GM19467 (cell line): ENCODE measurements around the gene TAS1R2.

Experiments used
- ATAC-seq: cut with Tn5 transposase; IDR thresholded peaks from one replicate; pipeline ENCODE4 v1.9.1; 2021; ENCODE audit warnings: mild to moderate bottlenecking, moderate library complexity; ENCODE audit not compliant: unreplicated experiment

Gene TAS1R2

DNA sequence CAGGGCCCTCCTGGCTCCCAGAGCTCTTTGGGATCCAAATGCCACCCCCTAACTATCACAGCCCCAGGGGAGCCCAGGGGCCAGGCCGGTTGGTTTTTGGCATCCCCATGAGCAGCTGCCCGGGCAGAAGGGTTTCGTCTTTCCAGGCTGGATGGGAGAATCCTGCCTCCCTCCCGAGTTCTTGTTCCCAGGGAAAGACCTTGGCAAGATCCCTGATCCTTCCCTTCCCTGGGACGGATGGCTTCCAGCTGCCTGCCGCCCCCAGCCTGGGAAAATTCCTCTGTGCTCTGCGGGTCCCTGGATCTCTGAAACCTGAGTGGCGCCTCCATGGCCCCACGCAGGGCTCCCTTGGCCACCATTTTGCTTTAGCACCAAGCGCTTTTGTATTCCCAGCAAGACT lies 55.6 kb downstream of the TAS1R2 start:
- ATAC-seq: no peak

DNA sequence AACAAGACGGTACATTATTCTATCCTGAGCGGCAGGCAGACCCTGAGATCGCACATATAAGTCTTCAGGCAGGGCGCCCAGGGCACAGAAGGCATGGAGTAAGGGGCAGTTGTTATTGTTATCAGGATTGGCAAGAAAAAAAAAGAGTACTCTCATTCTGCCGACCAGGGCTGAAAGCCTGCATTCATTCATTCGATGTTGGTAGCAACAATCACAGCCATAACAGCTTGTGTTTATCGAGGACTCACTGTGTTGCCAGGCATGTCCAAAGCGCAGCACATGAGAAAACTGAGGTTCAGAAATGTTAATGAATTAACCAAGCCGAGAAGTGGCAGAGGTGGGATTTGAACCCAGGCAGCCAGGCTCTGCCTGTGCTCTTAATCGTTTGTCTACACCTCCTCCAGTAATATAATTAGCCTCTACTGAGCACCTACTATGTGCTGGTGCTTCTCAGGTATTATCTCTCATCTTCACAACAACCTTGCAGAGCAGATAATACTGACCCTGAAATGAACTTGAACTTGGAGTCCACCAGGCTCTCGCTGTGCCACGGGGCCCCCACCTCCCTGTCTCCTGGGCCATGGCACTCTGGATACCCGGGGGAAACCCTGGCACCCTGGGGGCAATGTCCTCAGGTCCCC lies 56.2 kb downstream of the TAS1R2 start:
- ATAC-seq: no peak

DNA sequence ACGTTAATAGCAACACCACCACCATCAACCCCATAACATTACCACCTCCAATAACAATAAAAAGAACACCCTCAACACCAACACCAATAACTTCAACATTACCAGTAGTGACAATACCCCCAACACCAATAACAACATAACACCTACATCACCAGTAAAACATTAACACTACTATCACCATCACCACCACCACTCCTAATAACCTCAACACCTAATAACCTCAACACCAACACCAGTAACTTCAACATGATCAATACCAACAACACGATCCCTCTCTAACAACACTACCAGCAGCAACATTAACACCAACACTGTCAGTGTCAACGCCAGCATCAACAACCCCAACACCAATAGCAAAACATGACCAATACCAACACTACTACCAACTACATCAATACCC lies 57.2 kb downstream of the TAS1R2 start:
- ATAC-seq: no peak

DNA sequence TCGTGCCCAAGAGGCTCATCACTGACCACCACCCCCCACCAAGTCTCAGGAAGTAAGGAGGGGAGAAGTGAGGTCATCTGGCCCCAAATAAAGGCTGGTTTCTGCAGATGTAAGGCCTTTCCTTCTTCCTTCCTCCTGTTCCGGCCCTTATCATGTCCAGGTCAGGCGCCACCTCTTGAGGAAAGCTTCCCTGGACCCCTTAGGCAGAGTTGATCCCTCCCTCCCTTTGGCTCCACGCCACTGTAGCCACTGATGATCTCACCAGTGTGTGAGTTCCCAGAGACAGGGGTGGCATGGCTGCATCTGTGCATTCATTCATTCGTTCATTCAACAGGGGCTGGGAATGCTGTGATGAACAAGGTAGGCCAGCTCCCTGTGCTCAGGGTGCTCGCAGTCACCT lies 59.2 kb downstream of the TAS1R2 start:
- ATAC-seq: no peak

DNA sequence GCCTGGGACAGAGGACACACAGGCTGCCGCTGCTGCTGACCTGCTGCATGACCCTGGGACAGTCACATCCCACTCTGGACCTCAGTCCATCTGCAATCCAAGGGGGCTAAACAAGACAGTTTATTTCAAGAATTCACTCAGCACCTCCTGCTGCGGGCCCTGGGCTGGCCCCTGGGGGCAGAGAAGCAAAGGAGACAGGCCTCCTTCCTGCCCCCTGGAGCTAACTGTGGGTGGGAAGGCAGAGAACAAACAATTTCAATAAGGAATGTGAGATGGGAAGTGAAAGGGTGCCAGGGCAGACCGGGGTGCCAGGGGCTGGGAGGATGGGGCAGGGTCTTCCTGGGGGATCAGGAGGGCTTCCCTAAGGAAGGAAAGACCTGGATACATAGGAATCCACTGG lies 60.0 kb downstream of the TAS1R2 start:
- no peak for ATAC-seq

DNA sequence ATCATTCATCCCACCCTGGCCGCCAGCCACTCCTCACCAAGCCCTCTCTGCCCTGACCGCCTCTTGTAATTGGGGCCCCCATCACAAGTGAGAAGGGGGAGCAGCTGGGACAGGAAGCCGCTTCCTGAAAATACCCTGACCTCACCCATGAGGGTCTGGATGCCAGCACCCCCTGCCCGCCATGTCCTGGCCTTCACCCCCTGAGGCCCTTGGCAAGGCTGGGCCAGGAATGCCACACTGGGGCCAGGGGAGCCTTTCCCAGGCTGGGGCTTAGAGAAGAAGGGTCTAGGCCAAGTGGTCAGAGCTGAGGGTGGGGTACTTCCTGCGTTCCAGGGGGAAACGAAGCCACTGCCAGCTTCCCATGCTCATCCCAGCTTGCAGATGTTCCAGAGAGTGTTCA lies 60.5 kb downstream of the TAS1R2 start:
- ATAC-seq: no peak

DNA sequence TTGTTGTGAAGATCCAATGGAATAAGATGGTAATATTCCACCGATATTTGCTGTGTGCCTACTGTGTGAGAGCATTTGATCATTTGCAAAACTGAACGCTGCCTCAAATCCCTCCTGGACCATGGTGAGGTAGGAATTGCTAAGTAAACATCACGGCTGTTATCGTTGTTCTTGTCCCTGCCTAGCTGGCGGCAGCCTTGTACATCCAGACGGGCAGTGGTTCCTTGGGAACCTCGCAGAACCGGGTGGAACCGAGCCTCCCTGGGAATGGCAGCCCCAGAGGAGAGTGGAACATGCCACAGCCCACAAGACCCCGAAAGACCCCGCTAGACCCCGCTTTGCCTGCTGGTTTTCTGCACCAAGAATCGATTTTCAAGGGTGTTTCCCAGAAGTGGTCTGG lies 60.9 kb downstream of the TAS1R2 start:
- no peak for ATAC-seq

DNA sequence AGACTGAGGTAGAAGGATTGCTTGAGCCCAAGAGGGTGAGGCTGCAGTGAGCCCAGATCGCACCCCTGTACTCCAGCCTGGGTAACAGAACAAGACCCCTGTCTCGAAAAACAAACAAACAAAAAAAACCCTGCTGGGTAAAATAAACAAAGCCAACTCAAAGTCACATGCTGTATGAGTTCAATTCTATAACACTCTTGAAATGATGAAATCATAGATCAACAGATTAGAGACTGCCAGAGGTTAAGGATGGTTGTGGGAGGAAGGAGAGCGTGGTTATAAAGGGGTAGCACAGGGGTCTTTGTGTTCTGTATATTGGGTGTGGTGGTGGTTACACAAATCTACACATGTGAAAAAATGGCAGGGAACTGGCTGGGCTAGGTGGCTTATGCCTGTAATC lies 62.5 kb downstream of the TAS1R2 start:
- ATAC-seq: no peak

DNA sequence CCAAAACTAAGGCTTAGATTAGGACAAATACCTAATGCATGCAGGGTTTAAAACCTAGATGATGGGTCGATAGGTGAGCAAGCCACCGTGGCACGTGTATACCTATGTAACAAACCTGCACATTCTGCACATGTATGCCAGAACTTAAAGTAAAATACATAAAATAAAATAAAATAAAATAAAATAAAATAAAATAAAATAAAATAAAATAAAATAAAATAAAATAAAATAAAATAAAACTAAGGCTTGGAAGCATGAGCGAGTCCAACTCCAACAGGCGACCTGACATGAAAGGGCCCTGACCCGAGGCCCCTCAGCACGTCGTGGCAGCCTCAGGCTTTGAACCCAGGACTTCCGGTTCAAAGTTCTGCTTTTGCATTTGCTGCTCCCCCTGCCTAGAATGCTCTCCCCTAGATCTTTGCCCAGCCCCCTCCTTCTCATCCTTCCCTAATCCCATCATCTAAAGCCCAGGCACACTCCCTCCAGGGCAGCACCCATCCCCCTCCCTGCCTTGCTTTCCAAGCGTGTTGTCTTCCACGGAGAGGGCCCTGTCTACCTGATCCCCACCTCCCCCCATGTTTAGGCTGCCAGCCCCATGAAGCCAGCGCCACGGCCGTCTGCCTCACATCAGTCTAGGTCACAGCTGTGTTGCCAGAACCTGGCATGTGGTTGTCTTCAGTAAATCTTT lies 64.3 kb downstream of the TAS1R2 start:
- no peak for ATAC-seq

DNA sequence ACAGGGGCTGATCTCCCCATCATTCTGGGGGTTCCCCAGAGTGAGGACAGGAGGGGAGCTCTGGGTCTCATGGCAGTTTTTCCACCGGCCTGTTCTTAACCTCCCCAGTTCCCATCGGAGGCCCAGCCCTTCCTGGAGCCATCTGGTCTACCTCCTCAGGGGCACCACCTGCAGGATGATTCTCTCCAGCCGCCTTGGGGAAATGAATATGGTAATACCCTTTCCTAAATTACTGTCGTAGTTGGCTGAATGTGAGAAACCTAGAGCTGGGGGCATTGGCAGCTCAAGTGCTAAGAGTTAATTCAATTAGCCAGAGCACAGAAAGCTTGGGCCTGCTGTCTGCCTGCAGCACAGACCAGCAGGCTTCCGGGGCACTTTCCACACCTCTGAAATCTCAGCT lies 64.9 kb downstream of the TAS1R2 start:
- no peak for ATAC-seq

DNA sequence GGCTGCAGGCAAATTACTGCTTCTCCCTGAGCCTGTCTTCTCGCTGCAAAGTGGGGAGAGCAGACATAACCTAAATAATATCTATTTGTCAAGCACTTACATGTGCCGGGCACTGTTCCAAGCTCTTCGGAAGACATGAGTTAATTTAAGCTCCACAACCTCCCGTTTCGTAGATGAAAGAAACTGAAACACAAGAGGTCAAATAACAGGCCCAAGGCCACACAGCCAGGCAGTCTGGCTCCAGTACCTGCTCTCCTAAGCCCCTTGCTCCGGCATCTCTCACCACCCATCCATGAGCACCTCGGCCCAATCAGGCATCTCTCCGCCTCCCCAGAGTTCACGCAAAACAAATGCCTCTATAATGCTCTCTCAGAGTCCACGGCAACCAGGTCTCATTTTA lies 65.4 kb downstream of the TAS1R2 start:
- no peak for ATAC-seq

DNA sequence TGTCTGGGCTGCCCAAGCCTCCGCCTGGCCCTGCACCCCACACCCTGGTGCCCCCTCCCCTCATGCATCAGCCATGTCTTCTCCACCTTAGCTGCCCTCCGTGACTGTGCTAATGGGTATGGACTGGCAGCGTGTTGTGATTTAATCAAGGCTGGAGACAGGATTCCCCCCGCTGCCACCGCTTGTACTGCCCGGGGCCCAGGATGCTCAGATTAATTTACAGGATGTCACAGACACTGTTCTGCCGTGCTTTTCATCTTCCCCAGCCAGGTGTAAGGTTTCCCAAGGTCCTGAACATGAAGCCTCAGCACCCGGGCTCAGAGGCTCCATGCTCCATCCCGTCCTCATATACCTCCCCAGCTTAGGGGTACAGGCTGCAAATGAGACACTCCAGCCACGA lies 66.3 kb downstream of the TAS1R2 start:
- ATAC-seq: no peak

DNA sequence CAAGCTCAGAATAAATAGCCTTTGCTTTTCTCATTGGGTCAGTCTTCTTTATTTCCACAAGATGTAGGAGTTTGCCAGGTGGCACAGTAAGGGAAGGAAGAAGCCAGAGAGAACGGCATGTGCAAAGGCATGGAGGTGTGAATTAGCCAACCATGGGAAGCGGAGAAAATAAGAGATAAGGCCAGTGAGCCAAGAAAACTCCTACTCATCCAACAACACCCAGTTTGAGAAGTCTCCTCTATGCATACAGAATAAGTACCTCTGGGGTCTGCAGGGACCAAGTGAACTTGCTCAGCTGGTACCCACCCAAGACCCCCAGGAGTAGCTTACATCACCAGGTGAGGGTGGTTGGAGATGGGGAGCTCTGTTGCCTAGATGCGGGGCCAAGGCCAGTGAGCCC lies 66.7 kb downstream of the TAS1R2 start:
- ATAC-seq: no peak
